K562 (cell line): ENCODE results near the gene ANGPTL7. TPM values are rescaled to one million over a fixed set of nuclear protein-coding genes. Genes with fewer than 3 reads are reported as not detected.

Source experiments
- ATAC-seq: fragments of 200-7000 bp; cut with Tn5 transposase; 3 replicates; pipeline ENCODE4 v1.9.1; 2020; ENCODE audit warnings: moderate library complexity
- BruUV-seq: library from RNA; stranded (reverse); fragments of 400-500 nt; replicated peaks from 2 replicates; lab custom pipeline; 2021; lab: Mats Ljungman, UMichigan
- CTCF ChIA-PET: fragments of 300-600 bp; formaldehyde crosslinking; extraction: SDS; loops from one replicate; lab custom pipeline; 2021; ENCODE audit warnings: low intra/inter-chr PET ratio; lab: Yijun Ruan, JAX
- POLR2A ChIA-PET: fragments of 300-600, 350-650 bp; sonication (Branson Sonifier 250); formaldehyde crosslinking; extraction: SDS; loops from one replicate; lab custom pipeline; 2021; ENCODE audit warnings: antibody characterized with exemption, inconsistent platforms; lab: Yijun Ruan, JAX
- DNase-seq, 4 experiments: peaks; one replicate each; pipeline versions ENCODE4 v3.0.0 to v3.0.0-alpha.2; 2011 to 2018; ENCODE audit warnings: low spot score in 3 of 4, mixed read lengths in 3 of 4; ENCODE audit errors: extremely low read depth in 1 of 4
- FAIRE-seq: peaks from 2 replicates; lab custom pipeline; 2011; peaks lifted over from hg19 to GRCh38; lab: Jason Lieb, UNC
- H2AFZ ChIP-seq: 2 replicates; pipeline ENCODE4 v1.6.0; 2011; ENCODE audit warnings: low read depth, low read length, control low read depth, inconsistent platforms
- H3K27ac ChIP-seq: fragments of 200-600 bp; 3 replicates; pipeline ENCODE4 v1.8.0; 2011; ENCODE audit warnings: low read depth, mild to moderate bottlenecking, control low read depth, inconsistent platforms, low read length, moderate library complexity, mixed read lengths; ENCODE audit errors: extremely low read depth
- H3K27me3 ChIP-seq, 2 experiments: fragments of 300-600 bp in 1 of 2; 2 replicates in 1 of 2; 3 replicates in 1 of 2; pipeline versions ENCODE4 v1.6.0 to v1.8.0; 2011; ENCODE audit warnings: inconsistent platforms in 2 of 2, low read length in 2 of 2, mild to moderate bottlenecking in 1 of 2, mixed read lengths in 1 of 2, moderate library complexity in 1 of 2; ENCODE audit not compliant: control insufficient read depth in 2 of 2, insufficient read depth in 2 of 2
- H3K36me3 ChIP-seq: fragments of 300-600 bp; 3 replicates; pipeline ENCODE4 v1.8.0; 2011; ENCODE audit warnings: mild to moderate bottlenecking, low read length, inconsistent platforms; ENCODE audit not compliant: control insufficient read depth, insufficient read depth
- H3K4me1 ChIP-seq, 2 experiments: fragments of 200-600 bp in 1 of 2; replicated peaks in 1 of 2; 2 replicates in 1 of 2; 3 replicates in 1 of 2; pipeline versions ENCODE4 v1.5.1 to v1.8.0; 2011; ENCODE audit warnings: inconsistent platforms in 2 of 2, low read length in 2 of 2, mild to moderate bottlenecking in 1 of 2, mixed read lengths in 1 of 2, moderate library complexity in 1 of 2; ENCODE audit not compliant: control insufficient read depth in 2 of 2, insufficient read depth in 2 of 2
- H3K4me2 ChIP-seq: 2 replicates; pipeline ENCODE4 v1.6.1; 2011; ENCODE audit warnings: low read length, control low read depth, inconsistent platforms, mixed read lengths; ENCODE audit not compliant: insufficient read depth
- H3K4me3 ChIP-seq: fragments of 200-600 bp; sonication (generic), shearing (Covaris generic); 2 replicates; pipeline ENCODE4 v1.5.1; 2016; ENCODE audit warnings: control low read depth, inconsistent platforms
- H3K79me2 ChIP-seq: fragments of 200-600 bp; 3 replicates; pipeline ENCODE4 v1.8.0; 2011; ENCODE audit warnings: low read length, inconsistent platforms; ENCODE audit not compliant: control insufficient read depth, insufficient read depth
- H3K9ac ChIP-seq, 2 experiments: 2 replicates each; pipeline versions ENCODE4 v1.6.0 to v1.6.1; 2011; ENCODE audit warnings: low read depth in 2 of 2, low read length in 2 of 2, control low read depth in 1 of 2, inconsistent platforms in 1 of 2, mild to moderate bottlenecking in 1 of 2, mixed read lengths in 1 of 2; ENCODE audit not compliant: insufficient read depth in 1 of 2
- H3K9me1 ChIP-seq: one replicate; pipeline ENCODE4 v1.6.0; 2011; ENCODE audit warnings: inconsistent platforms, mild to moderate bottlenecking, low read length, moderate library complexity; ENCODE audit not compliant: control insufficient read depth, insufficient read depth
- H3K9me3 ChIP-seq: replicated peaks from 2 replicates; pipeline ENCODE4 v1.5.1; 2011; ENCODE audit warnings: low read depth, low read length, inconsistent platforms; ENCODE audit not compliant: control insufficient read depth, insufficient read depth
- H4K20me1 ChIP-seq: replicated peaks from 2 replicates; pipeline ENCODE4 v1.6.1; 2011; ENCODE audit warnings: low read length, inconsistent platforms, mixed read lengths; ENCODE audit not compliant: control insufficient read depth, insufficient read depth
- GTF2F1 ChIP-seq: IDR thresholded peaks from 2 replicates; pipeline ENCODE4 v1.6.1; 2011; ENCODE audit warnings: low read depth, low read length, improper control_type of control experiment
- HNRNPH1 ChIP-seq: fragments of 200-400 bp; formaldehyde crosslinking; optimal IDR thresholded peaks from 2 replicates; pipeline ENCODE3; 2017; ENCODE audit warnings: low read depth, mild to moderate bottlenecking, low read length, moderate library complexity
- KLF10 ChIP-seq: fragments of 250-450 bp; sonication (Bioruptor Pico); IDR thresholded peaks from 2 replicates; pipeline ENCODE4 v1.6.1; 2021; ENCODE audit warnings: matching md5 sums
- SFPQ ChIP-seq: fragments of 200-400 bp; formaldehyde crosslinking; IDR thresholded peaks from 2 replicates; pipeline ENCODE4 v1.6.1; 2017; ENCODE audit warnings: mild to moderate bottlenecking, low read depth, low read length, moderate library complexity
- THRB ChIP-seq: fragments of 450-650 bp; formaldehyde crosslinking; conservative IDR thresholded peaks from 2 replicates; pipeline ENCODE4 v1.4.0; 2022; ENCODE audit warnings: mild to moderate bottlenecking, missing genetic modification characterization
- in situ Hi-C: fragments of 300-500 bp; cut with MboI; formaldehyde crosslinking; loops from 4 replicates; pipeline ENCODE4 v1.15.0; 2018; ENCODE audit warnings: inconsistent platforms, mixed read lengths
- intact Hi-C: fragments of 100-400 bp; cut with micrococcal nuclease; formaldehyde crosslinking; loops from 2 replicates; pipeline ENCODE4 v1.14.2; 2022
- polyA plus RNA-seq, 8 experiments: library from polyadenylated mRNA; depleted of rRNA in 4 of 8; stranded (reverse) in 5 of 8; unstranded in 3 of 8; fragments of >200 nt; fragmentation: Nextera tagmentation in 2 of 8; fragmentation: Illumina TruSeq in 1 of 8; extraction: Ambion mirVana in 2 of 8; extraction: Trizol in 1 of 8; gene quantifications; 2 replicates each; pipeline versions ENCODE4 v1.2.1 to v1.2.3, GENCODE V29; 2011 to 2014; ENCODE audit warnings: inconsistent platforms in 1 of 8, missing spikeins in 1 of 8
- total RNA-seq, 7 experiments: library from RNA; depleted of rRNA in 6 of 7; stranded (reverse); fragments of >200 nt in 6 of 7; fragmentation: Illumina TruSeq in 2 of 7; extraction: Trizol in 2 of 7; gene quantifications; 2 replicates each; pipeline versions ENCODE4 v1.2.1 to v1.2.3, GENCODE V29; 2011 to 2021; ENCODE audit warnings: low replicate concordance in 1 of 7

ANGPTL7 gene
- total and polyA plus RNA-seq, 9 of the 15 experiments (the other 6 are each of a cell fraction or from before 2014, with no cell fraction given), result not detected

GRCh38 chr1:11179125-11179524, 10.0 kb upstream of the ANGPTL7 start:
- ChIA-PET POLR2A (interaction anchor here (0.8 to 3.9 kb wide), 5 partner anchors 9 to 80 kb away, joined by 3 to 18 read pairs (median 4); partner anchors contain the start of genes ANGPTL7 and EXOSC10), CTCF (no interaction called here)
- TF ChIP-seq SFPQ, result no peak
- no peak for TF ChIP-seq KLF10 (CRISPR knock-in tag)
- no peak for TF ChIP-seq GTF2F1
- no peak for TF ChIP-seq THRB (CRISPR knock-in tag)
- no peak for TF ChIP-seq HNRNPH1
- H4K20me1 ChIP-seq, result no peaks in the 10 kb centered on the region; the same call in 1 of the 2 replicates
- no peak overlapping the region for H3K27ac ChIP-seq
- H3K79me2 ChIP-seq, result no peaks in the 10 kb centered on the region
- no TSS peak for BruUV-seq
- no peak overlapping the region for H3K4me2 ChIP-seq
- no peaks in the 10 kb centered on the region for H3K9me3 ChIP-seq
- no peaks in the 10 kb centered on the region for H3K27me3 ChIP-seq
- intact Hi-C loops (no loop called here), in situ Hi-C loops (no loop called here)
- peaks cover 64% of the 10 kb centered on the region for H3K36me3 ChIP-seq
- no peak for ATAC-seq
- H3K4me3 ChIP-seq, result no peak overlapping the region
- peaks cover 0 to 13% of the 10 kb centered on the region in 2 experiments; a peak in 4 of 5 replicates for H3K4me1 ChIP-seq
- FAIRE-seq, result no peak
- H3K9me1 ChIP-seq, result no peaks in the 10 kb centered on the region
- no peak overlapping the region for H3K9ac ChIP-seq
- DNase-seq, result no peak
- H2AFZ ChIP-seq, result no peak overlapping the region
